ENCODE data around the gene ANKRD1.

Gene ANKRD1

DNA sequence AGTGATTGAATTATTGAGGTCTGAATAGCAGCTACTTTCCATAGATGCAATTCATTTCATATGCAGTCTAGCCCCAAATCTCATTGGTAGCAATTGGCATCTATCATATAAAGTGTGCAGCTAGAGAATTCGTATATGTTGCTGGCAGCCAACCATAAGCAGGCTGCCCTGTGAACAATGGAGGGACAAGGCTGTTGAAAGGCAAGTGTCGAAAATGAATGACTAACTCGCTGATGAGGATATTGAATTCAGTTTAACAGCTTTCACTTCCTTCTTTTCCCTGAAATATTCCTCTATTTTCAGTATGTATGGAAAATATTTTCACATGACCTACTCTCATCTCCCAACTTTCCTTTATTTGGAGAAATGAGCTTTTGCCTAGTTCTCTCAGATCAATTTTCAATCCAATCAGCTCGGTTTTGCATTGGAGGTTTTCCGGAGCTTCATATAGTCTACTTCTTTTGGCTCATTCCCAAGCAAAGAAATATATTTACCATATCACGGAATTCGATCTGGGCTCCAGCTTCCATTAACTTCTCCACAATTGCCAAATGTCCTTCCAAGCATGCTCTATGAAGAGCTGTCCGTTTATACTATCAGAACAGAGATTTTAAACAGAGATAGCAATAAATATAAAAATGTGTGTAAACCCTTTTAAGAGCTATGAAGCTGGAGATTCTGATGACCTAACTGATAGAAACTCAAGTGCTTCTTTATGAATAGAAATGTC lies 3.5 kb downstream of the ANKRD1 start:
- TF ChIP-seq CTCF (IDR thresholded peaks at IDR 0.05; ENCODE audit: extremely low read depth, insufficient read depth, missing control alignments): no peak
- in situ Hi-C loops (cut with MboI; ENCODE audit: low pct_unique_long_range_greater_than_20kb, low sequenced_read_pairs, unreplicated experiment): loop anchor here (10.0 kb wide), 1 partner anchor 337 kb away; no protein-coding TSS in a partner anchor
- DNase-seq (ENCODE audit: low spot score): no peak

GRCh38 chr10:90916392-90917237 lies 4.3 kb downstream of the ANKRD1 start:
- in situ Hi-C loops (cut with MboI; ENCODE audit: low pct_unique_long_range_greater_than_20kb, low sequenced_read_pairs, unreplicated experiment): loop anchor here (10.0 kb wide), 1 partner anchor 338 kb away; no protein-coding TSS in a partner anchor

GRCh38 chr10:90915766-90916075 lies 5.2 kb downstream of the ANKRD1 start:
- in situ Hi-C loops (cut with MboI; ENCODE audit: low pct_unique_long_range_greater_than_20kb, low sequenced_read_pairs, unreplicated experiment): loop anchor here (10.0 kb wide), 1 partner anchor 339 kb away; no protein-coding TSS in a partner anchor
- no peak for DNase-seq (ENCODE audit: low spot score)
- TF ChIP-seq CTCF (IDR thresholded peaks at IDR 0.05; ENCODE audit: extremely low read depth, insufficient read depth, missing control alignments): no peak

More at GRCh38 chr10:90916392-90917237, 4.3 kb downstream of the ANKRD1 start:
- no peak for TF ChIP-seq CTCF (IDR thresholded peaks at IDR 0.05; ENCODE audit: extremely low read depth, insufficient read depth, missing control alignments)
- no peak for DNase-seq (ENCODE audit: low spot score)

DNA sequence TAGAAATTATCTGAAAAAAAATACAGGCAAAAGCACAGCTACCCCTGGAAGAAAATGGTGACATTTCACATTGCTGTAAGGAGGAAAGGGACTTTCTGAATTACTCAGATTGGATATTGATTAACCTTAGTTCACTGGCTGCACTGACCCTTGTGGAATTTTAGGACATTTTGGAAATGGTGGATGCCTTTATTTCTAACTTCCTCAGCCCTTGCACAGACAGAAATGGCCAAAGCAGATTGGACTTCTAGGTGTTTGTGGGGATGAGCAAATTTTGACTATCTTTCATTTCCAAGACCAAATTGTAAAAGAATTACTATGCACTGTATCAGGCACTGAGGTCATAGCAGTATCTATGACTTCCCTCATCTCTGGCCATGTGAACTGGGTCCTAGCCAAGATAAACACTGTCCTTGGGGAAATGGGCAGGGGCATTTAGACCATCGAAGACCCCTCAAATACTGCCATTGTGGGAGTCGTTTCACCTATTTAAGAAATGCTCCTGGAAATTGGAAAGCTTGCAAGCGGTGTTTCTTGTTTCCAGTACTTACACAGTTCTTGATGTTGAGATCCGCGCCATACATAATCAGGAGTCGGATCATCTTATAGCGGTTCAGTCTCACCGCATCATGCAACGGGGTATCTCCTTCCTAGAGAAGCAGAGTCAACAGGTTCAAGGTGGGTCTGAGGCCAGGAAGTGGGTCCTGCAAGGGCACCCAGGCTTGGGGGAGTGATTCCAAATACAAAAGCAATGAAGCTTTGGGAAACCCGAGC lies 5.7 kb downstream of the ANKRD1 start:
- DNase-seq (ENCODE audit: low spot score): no peak
- no peak for TF ChIP-seq CTCF (IDR thresholded peaks at IDR 0.05; ENCODE audit: extremely low read depth, insufficient read depth, missing control alignments)
- in situ Hi-C loops (cut with MboI; ENCODE audit: low pct_unique_long_range_greater_than_20kb, low sequenced_read_pairs, unreplicated experiment): loop anchor here (10.0 kb wide), 1 partner anchor 340 kb away; no protein-coding TSS in a partner anchor

DNA sequence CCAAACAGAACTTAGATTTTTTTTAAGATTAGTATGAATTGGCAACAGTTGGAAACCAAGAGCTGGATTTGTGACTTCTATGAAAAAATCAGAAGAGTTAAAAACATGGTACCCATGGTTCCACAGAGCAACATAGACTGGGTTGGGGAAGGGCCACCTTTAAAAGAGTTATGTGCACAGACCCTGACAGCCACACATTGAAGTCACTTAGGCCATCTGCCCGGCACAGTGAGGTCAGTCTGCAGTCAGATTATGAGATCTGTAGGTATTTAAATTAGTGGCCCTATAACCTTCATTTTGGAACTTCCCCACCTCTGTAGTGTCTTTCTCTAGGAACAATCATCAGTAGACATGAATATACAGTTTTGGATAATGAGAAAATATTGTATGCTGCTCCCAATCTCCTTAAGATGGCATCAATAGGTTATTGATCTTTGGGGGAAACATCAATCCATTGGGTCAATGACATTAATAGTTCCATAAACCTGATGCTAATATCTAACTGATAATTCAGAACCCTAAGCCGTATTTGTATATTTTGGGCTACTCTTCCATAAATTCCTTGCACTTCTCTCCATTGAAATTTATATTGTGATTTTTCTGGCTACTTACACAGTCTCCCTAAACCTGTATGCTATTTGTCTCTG lies 7.0 kb downstream of the ANKRD1 start:
- no peak for TF ChIP-seq CTCF (IDR thresholded peaks at IDR 0.05; ENCODE audit: extremely low read depth, insufficient read depth, missing control alignments)
- in situ Hi-C loops (cut with MboI; ENCODE audit: low pct_unique_long_range_greater_than_20kb, low sequenced_read_pairs, unreplicated experiment): loop anchor here (10.0 kb wide), 1 partner anchor 341 kb away; no protein-coding TSS in a partner anchor
- DNase-seq (ENCODE audit: low spot score): no peak
